GM18498 (cell line): ENCODE measurements around the gene DMD.
A peak's percentile ranks its signal among the peaks of the same experiment; 100 is the strongest.

Experiments
- ATAC-seq: cut with Tn5 transposase; IDR thresholded peaks from one replicate; pipeline ENCODE4 v1.9.1; 2021; ENCODE audit warnings: mild to moderate bottlenecking, moderate library complexity; ENCODE audit not compliant: unreplicated experiment

DMD gene

GRCh38 chrX:31092970-31093638 is 2118.2 kb downstream of the DMD start:
- peak; percentile 55 for ATAC-seq

- ATAC-seq, result no peak
Observed at GRCh38 chrX:31092476-31092875, 2118.9 kb downstream of the DMD start.

GRCh38 chrX:31091819-31092218 is 2119.5 kb downstream of the DMD start:
- no peak for ATAC-seq

GRCh38 chrX:31074522-31074921 is 2136.8 kb downstream of the DMD start:
- no peak for ATAC-seq

- ATAC-seq, result no peak
Observed at GRCh38 chrX:31071725-31072124, 2139.6 kb downstream of the DMD start, which contains the start of gene FTHL17. TSS of gene FTHL17 (minus strand) at chrX:31072041. CDS start at chrX:31071953, 88 bp downstream.

GRCh38 chrX:31071262-31071661 is 2140.1 kb downstream of the DMD start:
- no peak for ATAC-seq

- peak; percentile 81 for ATAC-seq
Observed at GRCh38 chrX:31070057-31070468, 2141.3 kb downstream of the DMD start.
